Hematopoietic multipotent progenitor cell (in vitro differentiated cells): Measurements from ENCODE around the gene STPG1. TPM values are rescaled to one million over a fixed set of nuclear protein-coding genes. Genes with fewer than 3 reads are reported as not detected.
A peak's percentile ranks its signal among the peaks of the same experiment; 100 is the strongest.

Experiments used
- DNase-seq, 3 donors: peaks; one replicate each; pipeline ENCODE4 v3.0.0-alpha.2; 2011 to 2015; ENCODE audit warnings: low read depth in 2 of 3, low spot score in 2 of 3
- total RNA-seq: library from RNA; depleted of rRNA; stranded (reverse); fragments of >200 nt; gene quantifications from one replicate; pipeline ENCODE4 v1.2.3, GENCODE V29; 2012

The STPG1 gene
- total RNA-seq, 1 donor, result 3.5 TPM

DNA sequence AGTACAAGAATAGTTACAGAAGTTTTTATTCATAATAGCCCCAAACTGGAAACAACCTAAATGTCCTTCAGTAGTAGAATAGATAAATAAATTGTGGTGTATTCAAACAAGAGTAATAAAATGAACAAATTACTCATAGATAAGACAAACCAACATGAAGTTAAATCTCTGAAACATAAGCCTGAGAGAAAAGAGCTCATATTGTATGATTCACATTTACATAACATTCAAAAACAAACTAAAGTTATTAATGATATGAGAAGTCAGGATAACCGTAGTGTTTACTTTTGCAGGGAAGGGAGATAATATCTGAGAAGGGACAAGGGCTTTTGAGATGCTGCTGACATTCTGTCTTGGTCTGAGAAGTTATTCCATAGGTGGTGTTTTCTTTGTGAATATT, 13.5 kb downstream of the STPG1 start:
- no peak for DNase-seq

DNA sequence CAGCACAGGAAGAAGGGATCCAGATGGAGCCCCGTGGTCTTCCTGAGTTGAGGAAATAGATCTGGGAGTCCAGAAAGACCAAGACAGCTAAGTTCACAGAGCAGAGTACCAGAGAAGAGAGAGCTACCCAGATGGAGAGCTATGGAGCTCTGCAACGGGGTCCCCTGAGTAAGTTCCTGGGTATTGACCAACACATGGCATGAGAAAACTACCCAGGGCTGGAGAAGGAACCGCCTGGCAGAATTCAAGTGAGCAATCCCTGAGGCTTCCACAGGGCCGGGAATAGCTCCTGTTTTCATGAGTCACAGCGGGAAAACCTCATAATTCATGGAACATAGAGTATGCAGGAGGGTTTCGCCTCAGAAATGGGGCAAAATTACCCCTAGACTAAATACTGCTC, 19.7 kb downstream of the STPG1 start:
- no peak for DNase-seq

DNA sequence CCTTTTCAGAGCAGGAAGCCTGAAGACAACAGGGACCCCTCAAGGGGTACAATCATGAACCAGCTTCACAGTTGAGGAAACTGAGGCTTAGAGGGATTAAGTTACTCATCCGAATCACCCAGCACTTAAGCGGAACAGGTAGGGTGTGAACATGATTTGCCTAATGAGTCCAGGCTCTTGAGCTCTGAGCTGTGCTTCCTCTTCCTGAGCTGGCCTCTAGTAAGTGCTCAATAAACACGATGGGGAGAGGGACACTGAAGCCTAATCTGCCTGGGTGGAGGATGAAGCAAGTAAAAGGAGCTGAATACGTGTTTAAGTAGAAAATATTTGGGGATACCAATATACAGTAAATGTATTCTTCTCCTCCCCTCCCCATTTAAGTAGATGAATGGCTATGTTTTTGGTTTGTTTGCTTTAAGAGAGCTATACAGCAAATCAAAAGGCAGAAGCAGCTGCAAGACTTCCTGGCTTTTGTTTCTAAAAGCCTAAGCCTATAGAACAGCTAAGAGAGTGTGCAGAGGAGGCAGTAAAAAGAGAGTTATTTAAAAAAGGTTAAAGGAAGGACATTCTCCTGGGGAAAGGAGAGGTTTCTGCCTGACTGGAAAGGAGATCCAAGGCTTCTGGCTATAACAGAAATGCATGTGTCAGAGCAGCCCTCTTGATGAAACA, 20.5 kb downstream of the STPG1 start:
- DNase-seq, result no peak

DNA sequence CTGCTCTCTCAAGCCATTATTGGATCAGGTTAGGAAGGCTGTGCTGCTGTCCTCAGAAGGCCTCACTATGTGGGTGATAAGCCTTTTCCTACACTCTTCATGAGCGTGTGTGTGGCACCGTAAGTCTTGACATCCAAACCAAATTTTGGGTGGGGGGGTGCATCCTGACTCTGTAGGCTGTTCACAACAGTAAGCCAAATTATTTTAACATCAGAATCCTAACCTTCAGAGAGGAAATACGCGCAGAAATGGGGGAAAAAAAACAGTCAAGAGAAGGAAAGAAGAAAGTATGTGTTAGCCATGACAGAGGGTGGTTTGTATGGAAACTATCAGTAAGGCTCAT, 21.0 kb downstream of the STPG1 start:
- DNase-seq, result no peak

DNA sequence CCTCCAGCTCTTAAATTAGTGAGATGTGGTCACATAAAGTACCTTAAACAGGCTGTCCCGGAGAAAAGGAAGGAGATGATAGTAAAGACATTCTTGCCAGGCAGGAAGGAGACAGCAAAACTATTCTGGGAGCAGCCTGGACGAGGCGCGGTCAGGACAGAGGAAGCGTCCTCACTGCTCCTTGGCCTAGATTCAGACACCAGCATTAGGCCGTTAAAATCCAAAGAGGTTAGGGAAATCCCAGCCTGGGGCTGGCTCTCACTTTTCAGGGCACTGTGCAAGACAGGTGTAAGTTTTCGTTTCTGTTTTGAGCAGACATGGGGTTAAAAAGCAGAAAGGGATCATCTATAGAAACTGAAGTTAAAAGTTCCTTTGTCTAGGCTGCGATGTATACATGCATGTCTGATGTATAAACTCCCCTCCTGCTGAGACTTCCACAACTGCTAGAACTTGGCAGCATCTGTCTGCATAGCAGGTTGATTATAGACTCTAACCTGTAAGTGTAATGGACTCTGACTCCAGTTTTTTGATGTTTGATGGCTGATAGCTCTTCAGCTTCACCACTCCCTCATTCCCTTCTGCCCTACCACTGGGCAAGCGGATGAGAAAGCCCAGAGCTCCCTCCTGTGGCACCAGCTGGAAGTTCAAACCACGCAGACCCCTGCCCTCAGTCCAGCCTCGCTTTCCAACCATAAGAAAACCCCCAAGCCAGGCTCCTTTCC, 21.5 kb downstream of the STPG1 start:
- peak in 2 of 3 donors; percentile 45 to 67 for DNase-seq

DNA sequence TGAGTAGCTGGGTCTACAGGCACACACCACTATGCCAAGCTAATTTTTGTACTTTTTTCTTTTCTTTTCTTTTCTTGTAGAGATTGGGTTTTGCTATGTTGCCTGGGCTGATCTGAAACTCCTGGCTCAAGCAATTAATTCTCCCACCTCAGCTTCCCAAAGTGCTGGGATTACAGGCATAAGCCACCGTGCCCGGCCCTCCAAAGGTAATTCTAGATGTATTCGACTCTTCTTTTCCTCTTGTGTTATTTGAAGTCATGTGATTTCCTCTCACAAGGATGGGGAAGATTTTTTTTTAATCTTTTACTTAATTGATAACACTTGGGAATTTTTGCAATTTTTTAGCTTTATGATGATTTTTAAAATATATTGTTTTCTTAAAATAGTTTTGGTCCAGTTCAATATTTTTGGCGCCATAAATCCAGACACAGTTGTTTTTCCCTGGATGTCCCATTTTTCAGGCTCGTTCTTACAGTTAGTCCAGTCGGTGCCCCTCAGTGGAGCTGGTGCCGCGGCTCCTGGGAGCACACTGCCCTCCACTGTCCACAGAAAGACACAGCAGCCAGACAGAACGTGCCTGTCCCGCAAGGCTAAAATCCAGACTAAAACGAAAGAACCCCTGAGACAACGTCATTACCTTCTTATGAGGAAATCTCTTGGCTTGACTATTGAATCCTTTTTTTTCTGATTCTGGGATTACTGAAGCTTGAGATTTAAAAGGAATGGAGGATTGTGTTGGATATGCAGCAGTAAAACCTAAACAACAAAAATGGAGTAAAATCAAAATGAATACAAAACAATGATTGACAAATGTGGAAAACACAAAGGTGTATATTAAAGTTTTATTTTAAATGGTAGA, 22.4 kb downstream of the STPG1 start:
- peak in 2 of 3 donors; percentile 70 to 78 for DNase-seq

DNA sequence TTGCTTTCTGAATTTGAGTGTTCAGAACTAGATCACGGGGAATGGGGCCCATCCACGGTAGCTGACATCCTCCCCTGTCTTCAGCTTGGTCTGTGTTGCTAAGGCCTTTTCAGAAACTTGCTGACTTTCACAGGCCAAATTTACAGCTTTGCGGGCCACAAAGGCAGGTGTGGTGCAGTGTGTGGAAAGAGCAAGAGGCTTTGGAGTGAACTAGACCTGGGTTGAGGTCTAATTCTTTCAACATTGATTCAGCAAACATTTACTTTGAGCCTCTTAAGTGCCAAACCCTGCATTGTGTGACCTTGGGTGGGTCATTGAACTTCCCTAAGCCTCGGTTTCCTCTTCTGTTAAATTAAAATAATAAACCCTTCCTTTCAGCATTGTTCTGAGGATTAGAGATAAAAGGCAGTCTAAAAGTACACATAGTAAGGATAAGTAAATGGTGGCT, 24.3 kb downstream of the STPG1 start:
- no peak for DNase-seq

DNA sequence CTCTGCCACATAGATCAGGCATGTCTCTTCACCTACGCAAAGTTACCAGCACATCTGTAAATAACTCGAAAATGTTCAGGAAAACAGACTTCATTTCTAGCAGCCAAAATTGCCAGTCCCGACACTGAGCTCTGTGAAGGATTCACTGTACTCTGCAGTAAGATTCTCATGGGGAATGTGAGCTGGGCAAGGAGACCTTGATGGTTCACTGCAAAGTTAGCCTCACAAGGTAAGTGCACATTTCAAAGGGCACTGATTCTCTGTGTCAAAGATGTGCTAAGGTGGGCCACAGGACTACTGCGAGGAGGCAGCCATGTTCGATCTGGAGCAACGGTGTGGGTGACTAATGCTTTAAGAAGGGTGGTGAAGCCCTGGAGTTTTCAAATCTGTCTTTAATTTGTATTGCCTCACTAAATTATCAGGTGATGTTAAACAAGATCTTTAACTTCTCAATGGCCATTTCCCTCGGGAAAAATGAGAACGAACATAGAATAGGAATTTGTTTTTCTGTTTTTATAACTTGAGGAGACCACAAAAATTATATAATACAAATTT, 25.2 kb downstream of the STPG1 start:
- DNase-seq, result no peak

DNA sequence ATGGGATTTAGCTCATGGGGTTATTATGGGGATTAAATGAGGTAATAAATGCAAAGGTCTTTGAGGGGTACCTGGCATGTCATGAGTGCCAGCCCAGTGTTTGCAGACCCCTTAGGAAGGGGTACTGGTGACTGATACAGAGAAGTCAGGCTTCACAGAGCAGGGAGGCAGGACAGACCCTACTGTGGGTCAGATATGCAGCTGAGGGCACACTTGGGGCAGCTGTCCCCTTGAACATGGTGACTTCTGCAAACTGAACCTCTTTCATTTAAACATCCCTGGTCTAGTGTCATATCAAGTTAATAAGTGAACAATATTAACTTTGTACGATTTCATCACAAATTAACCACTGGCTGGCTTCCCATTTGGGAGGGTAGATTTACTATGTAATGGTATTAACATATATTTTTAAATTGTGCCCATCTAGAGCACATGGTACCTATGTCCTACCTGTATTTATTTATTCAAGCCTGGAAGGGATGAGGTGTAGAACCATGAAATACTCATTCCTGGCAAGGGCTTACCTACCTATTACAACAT, 25.9 kb downstream of the STPG1 start:
- no peak for DNase-seq

DNA sequence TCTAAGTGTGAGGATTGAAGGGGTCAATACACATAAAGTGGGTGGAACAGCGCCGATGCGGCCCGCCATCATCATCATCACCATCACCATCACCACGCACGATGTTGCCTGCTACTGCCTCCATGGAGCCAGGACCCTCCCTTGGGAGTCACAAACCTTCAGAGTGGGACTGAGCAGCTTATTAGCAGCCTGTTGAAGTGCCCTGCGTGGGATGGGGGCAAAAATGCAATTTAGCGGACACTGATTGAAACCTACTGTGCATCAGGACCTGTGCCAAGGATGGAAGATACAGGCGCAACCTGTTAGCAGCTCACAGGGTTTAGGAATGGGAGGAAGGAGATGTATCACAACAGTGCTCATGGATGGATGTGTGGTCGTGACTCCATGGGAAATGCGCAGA, 26.7 kb downstream of the STPG1 start:
- no peak for DNase-seq

DNA sequence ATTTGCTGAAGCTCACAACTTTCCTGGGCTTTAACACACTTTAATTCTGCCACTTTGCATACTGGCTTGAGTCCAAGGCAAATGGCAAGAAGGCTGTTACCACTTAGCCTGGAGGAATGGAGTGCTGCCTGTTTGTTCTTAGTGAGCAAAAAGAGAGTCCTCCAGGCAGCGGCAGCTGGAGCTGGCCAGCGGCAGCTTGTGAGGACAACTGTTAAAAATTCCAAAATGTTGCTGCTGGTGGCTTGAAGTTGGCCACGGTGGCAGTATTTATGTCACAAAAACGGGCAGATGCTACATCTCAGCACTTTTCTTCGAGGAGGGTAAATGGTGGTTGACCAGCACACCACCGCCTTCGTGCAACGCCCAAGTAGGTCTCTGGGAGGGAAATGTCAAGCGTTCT, 27.3 kb downstream of the STPG1 start:
- DNase-seq, result no peak

DNA sequence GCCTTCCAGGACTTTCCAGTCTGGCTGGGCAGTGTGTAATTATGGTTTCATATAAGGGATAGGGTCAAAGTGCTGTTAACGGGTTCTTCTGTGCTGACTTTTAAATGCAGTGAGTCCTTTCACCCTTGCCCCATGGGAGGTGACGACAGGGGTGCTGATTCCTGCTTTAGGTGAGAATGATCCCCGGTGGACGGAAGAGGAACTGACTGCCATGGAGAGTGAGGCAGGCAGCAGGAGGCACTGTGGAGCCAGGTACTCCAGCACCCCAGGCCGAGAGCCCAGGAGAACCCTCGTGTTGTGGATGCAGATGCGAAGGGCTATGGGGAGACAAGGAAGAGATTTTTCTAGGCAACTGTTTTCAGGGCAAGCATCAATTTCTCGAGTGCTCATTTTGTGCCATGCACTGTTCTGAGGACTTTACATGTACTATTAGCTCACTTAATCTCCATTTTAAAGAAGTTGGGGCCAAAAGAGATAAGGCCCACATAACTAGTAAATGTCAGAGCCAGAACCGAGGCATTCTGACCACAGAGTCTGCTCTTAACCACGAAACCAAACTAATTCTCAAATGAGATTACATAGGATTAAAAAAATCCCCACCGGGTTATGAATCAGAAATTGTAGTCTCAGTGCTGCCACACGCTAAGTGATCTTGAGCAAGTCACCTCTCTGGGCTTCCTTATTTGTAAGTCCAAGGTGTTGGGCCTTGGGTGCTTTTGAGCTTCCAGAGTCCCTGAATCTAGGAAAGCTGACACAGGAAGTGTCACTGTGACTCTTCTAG, 28.2 kb downstream of the STPG1 start:
- DNase-seq, result peak in 2 of 3 donors; percentile 9 to 15

DNA sequence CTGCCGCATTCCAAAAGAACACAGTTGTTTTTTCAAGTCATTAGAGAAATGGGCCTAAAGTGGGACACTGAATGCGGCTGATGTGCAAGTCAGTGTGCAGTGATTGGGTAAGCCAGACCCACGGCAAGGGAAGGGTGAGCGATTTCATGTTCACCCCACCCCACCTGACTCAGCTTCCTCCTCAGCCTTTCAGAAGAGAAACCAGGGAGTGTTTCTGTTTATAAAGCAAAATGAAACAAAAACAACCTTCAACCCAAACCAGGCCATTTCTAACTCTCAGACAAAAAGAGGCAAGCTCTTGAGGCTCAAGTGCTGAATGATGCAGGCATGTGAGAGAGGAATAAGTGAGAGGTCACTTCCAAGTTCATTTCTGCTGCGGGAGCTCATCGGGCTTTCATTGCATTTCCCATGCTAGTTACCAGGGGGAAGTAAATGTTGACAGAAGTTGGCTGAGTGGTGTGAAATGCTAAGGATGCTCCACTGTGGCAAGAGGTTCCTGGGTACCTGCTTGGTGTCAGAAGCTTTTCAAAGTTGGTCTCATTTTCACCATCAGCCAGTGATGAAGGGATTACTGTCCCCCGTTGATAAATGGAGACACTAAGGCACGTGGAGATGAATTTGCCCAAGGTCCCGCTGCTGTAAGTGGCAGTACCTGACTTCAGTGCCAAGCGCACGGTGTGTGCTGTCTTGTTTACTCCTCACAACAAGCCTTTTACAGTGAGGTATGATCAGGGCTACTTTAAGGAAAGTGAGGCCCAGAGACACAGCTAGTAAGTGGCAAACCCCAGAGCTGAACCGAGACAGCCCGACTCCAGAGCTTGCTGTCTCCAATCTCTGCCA, 29.1 kb downstream of the STPG1 start:
- DNase-seq, result peak in 1 of 3 donors; percentile 39

DNA sequence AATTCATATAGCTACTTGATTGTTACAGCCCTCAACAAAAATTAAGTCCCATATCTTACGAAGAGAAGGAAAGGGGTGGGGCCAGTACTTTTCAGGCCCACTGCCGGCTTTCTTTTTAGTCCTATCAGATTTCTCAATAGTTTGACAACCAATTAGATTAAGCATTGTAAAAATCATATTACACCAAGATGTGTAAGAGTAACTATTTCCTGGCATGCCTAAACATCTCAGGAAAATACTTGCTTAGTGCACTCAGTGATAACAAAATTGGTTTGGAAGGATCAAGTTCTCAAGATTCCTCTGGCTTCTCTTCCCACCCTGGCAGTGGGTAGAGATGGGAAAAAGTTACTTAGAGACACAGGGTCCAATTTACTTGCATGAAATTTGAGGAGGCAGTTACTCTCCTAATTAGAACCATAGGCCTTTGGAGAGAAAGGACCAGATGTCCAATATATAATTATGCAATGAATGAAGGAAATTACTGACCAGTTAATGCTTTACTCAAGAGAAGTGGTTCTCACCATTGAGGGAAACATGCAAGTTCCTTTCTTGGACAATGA, 30.1 kb downstream of the STPG1 start:
- no peak for DNase-seq

DNA sequence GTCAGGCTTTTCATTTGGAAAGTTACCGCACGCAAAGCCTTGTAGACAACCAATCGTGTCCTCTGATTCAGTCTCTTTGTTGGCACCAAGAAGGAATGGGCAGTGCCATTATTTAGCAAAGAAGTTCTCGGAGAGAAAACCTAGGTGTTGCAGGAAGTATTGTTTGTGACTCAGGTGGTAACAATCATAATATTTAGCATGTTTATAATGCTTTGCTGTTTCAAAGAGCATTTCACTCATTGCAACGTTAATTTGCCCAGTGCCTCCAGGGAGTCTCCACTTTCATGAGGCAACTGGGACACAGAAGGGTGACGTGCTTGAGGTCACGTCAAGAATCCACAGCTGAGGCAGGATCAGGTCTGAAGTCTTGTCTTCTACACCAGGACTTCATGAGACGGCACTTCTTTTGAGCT, 31.4 kb downstream of the STPG1 start:
- no peak for DNase-seq

DNA sequence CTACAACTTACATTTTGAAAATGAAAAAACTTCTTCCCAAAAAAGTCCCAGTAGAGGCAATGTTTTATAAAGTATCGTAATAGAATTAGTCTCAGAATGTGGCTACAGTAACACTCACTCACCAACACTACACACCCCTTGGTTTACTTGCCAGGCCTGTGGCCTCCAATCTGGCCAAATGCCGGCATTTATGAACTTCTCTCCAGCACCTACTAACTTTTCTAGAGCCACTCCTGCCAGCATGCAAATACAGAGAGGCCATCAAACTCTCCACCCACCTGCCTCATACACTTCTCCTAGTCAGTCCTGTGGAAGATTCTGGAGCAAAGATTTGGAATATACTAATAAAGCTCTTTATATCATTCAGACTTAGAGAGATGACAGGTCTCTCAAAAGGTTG, 32.3 kb downstream of the STPG1 start:
- no peak for DNase-seq

DNA sequence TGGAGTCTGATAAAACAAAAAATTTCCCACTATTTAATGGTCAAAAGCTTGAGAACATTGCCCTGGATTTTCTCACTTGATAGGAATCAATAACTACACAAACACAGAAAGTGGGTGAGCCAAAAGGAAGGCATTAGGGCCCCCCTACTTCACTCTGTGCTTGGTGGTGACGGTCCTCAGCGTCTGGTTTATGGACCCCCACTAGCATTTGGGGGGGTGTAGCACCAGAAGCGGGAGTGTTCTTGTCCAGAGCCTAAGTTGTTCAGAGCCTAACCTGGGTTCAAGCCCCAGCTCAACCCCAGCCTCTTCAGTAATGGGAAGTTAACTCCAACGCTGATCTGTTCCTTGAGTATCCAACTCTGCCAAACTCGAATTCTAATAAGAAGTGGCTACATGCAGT, 33.1 kb downstream of the STPG1 start:
- DNase-seq, result no peak

DNA sequence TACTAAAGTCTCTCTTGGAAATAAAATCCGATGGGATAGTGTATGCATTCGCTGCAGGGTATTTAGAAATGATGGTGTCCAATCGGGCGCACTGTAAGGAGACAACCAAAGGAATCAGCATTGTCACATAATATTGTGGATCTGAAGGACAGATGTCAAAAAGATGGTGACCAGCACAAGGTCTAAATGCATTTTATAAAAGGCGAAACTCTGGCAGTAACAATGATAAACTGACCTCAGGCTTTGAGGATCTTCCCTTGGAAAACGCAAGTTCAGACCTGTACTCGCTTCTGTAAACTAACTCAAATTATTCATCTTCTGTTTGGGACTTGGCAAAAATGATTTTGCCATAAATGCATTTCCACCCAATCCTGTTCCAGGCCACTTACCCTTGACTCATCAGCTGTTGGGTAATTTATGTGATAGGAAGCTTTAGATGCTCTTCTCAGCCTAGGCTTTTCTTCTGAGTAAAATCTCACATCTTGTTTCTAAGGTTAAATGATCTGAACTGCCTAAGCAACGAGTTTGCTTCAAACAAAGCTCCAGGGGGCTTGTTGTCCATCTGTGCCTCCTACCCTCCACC, 33.8 kb downstream of the STPG1 start:
- no peak for DNase-seq
